ENCODE results near the gene BTG2.

BTG2 gene

GRCh38 chr1:203346060-203346768 lies 40.9 kb downstream of the BTG2 start:
- no peak for DNase-seq

GRCh38 chr1:203346769-203347102 lies 41.4 kb downstream of the BTG2 start:
- no peak for DNase-seq

- DNase-seq, result no peak
Observed at GRCh38 chr1:203349166-203349565, 43.8 kb downstream of the BTG2 start.

GRCh38 chr1:203349773-203350524 lies 44.6 kb downstream of the BTG2 start:
- DNase-seq, result no peak

GRCh38 chr1:203351037-203351625 lies 45.8 kb downstream of the BTG2 start, which contains the start of gene FMOD:
Gene FMOD, minus strand, starts transcription at chr1:203351122. Its CDS starts 2,852 bp downstream, at chr1:203348270.
- peak; percentile 51 for DNase-seq

GRCh38 chr1:203353486-203353885 lies 48.2 kb downstream of the BTG2 start:
- no peak for DNase-seq

- DNase-seq, result peak; percentile 13
Observed at GRCh38 chr1:203354246-203354645, 48.9 kb downstream of the BTG2 start.

- peak; percentile 52 for DNase-seq
Observed at GRCh38 chr1:203359010-203359571, 53.8 kb downstream of the BTG2 start.

Measured in fibroblast of skin of right biceps (primary cell).